Measurements from ENCODE around the gene ARHGAP8. TPM values are rescaled to one million over a fixed set of nuclear protein-coding genes. Genes with fewer than 3 reads are reported as not detected.
"Not testable (repeated sequence)": the region's sequence is repeated elsewhere in the genome, so short reads cannot be mapped to it uniquely, and the experiment has no call there.

Gene ARHGAP8
- total and polyA plus RNA-seq, 2 donors (not counting 3 experiments of a cell fraction or from before 2014, with no cell fraction given) = not detected

DNA sequence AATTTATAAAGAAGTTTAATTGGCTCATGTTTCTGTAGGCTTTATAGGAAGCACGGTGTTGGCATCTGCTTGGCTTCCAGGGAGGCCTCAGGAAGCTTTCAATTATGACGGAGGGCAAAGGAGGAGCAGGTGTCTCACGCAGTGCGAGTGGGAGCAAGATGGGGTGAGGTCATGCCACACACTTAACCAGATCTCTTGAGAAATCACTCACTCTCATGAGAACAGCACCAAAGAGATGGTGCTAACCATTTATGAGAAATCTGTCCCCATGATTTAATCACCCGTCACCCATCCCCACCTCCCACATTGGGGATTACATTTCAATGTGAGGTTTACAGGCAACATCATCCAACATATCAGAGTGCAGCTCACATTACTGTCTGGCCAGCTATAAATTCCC, 103.5 kb downstream of the ARHGAP8 start:
- Histone ChIP-seq H3K27me3 (ENCODE audit: control insufficient read depth in 2 of 2, insufficient read depth in 2 of 2, low read length in 2 of 2) (no peaks in the 10 kb centered on the region), H3K36me3 (ENCODE audit: control insufficient read depth in 2 of 2, extremely low read depth in 1 of 2, insufficient read depth in 2 of 2, low read length in 2 of 2) (no peaks in the 10 kb centered on the region), H2AFZ (ENCODE audit: low read depth, low read length) (no peak overlapping the region), H3K79me2 (ENCODE audit: control insufficient read depth, insufficient read depth, low read length) (no peaks in the 10 kb centered on the region), H4K20me1 (replicated peaks; ENCODE audit: control insufficient read depth, extremely low read depth, insufficient read depth, low read length) (no peaks in the 10 kb centered on the region), H3K4me1 (ENCODE audit: control insufficient read depth, extremely low read depth, insufficient read depth, low read length) (no peaks in the 10 kb centered on the region), H3K4me2 (ENCODE audit: insufficient read depth, low read length) (no peak overlapping the region), H3K27ac (ENCODE audit: insufficient read depth, low read depth, low read length) (no peak overlapping the region), H3K9me1 (replicated peaks; ENCODE audit: control insufficient read depth, extremely low read depth, insufficient read depth, low read length) (no peaks in the 10 kb centered on the region), H3K4me3 (replicated peaks in 1 of 3; ENCODE audit: insufficient read depth in 1 of 3, low read depth in 1 of 3, low read length in 3 of 3) (no peak overlapping the region), H3K9me3 (replicated peaks; ENCODE audit: control insufficient read depth, insufficient read depth, low read length) (peaks cover 2% of the 10 kb centered on the region), H3K9ac (replicated peaks; ENCODE audit: extremely low read depth, insufficient read depth, low read length) (no peak overlapping the region)
- DNase-seq (ENCODE audit: low read depth, low spot score) (no peak), FAIRE-seq (no peak)
- intact Hi-C loops (cut with micrococcal nuclease) (no loop called here), dilution Hi-C loops (cut with MboI; ENCODE audit: extremely low pct_ligation_motif_present, low sequenced_read_pairs) (no loop called here)
- no TSS peak for BruUV-seq (replicated peaks)
- CTCF ChIA-PET = no interaction called here
- POLR2A ChIA-PET = interaction anchor here (0.6 kb wide), 1 partner anchor 43 kb away, joined by 4 read pairs; no protein-coding TSS in a partner anchor
- TF ChIP-seq, protein P1, sequence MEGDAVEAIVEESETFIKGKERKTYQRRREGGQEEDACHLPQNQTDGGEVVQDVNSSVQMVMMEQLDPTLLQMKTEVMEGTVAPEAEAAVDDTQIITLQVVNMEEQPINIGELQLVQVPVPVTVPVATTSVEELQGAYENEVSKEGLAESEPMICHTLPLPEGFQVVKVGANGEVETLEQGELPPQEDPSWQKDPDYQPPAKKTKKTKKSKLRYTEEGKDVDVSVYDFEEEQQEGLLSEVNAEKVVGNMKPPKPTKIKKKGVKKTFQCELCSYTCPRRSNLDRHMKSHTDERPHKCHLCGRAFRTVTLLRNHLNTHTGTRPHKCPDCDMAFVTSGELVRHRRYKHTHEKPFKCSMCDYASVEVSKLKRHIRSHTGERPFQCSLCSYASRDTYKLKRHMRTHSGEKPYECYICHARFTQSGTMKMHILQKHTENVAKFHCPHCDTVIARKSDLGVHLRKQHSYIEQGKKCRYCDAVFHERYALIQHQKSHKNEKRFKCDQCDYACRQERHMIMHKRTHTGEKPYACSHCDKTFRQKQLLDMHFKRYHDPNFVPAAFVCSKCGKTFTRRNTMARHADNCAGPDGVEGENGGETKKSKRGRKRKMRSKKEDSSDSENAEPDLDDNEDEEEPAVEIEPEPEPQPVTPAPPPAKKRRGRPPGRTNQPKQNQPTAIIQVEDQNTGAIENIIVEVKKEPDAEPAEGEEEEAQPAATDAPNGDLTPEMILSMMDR (IDR thresholded peaks at IDR 0.05; ENCODE audit: extremely low read depth in 1 of 2, insufficient read depth in 1 of 2, low read depth in 1 of 2, low read length in 2 of 2) = no peak
- TF ChIP-seq POLR2AphosphoS5 (IDR thresholded peaks at IDR 0.05; ENCODE audit: insufficient read depth, low read depth, low read length) (no peak), FOS (IDR thresholded peaks at IDR 0.05; ENCODE audit: borderline replicate concordance, insufficient read depth, low read length) (no peak), POLR2A (IDR thresholded peaks at IDR 0.05; ENCODE audit: low read depth, low read length) (no peak), JUN (IDR thresholded peaks at IDR 0.05; ENCODE audit: borderline replicate concordance, insufficient read depth, insufficient read length, low read depth) (no peak), MYC (IDR thresholded peaks at IDR 0.05; ENCODE audit: low read depth, low read length) (no peak), GATA2 (IDR thresholded peaks at IDR 0.05; ENCODE audit: insufficient read depth, insufficient read length, low read depth, low read length) (no peak), EZH2 (IDR thresholded peaks at IDR 0.05; ENCODE audit: borderline replicate concordance, low read depth, low read length, severe bottlenecking) (no peak)
- TF ChIP-seq, protein P2, sequence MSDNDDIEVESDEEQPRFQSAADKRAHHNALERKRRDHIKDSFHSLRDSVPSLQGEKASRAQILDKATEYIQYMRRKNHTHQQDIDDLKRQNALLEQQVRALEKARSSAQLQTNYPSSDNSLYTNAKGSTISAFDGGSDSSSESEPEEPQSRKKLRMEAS (IDR thresholded peaks at IDR 0.05; ENCODE audit: insufficient read depth, insufficient read length) = no peak

DNA sequence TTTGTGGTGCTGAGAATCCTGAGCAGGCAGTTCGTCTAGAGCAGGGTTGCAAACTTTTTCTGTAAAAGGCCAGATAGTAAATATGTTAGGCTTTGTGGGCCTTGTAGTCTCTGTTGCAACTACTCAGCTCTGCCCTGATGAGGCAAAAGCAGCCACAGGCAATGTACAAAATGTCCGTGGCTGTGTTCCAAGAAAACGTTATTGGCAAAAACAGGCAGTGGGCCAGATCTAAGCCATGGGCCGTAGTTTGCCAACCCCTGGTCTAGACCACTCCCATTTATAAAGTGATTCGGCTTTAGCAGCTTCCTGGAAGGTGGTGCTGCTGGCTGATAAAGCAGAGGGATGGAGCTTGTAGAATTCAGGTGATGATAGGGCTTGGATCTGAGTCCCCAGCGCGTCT, 106.4 kb downstream of the ARHGAP8 start:
- BruUV-seq (replicated peaks); H2AFZ ChIP-seq (ENCODE audit: low read depth, low read length); intact Hi-C loops (cut with micrococcal nuclease); H3K4me2 ChIP-seq (ENCODE audit: insufficient read depth, low read length); H3K4me3 ChIP-seq (replicated peaks in 1 of 3; ENCODE audit: insufficient read depth in 1 of 3, low read depth in 1 of 3, low read length in 3 of 3); H3K27me3 ChIP-seq (ENCODE audit: control insufficient read depth in 2 of 2, insufficient read depth in 2 of 2, low read length in 2 of 2); POLR2A ChIA-PET; H3K27ac ChIP-seq (ENCODE audit: insufficient read depth, low read depth, low read length); dilution Hi-C loops (cut with MboI; ENCODE audit: extremely low pct_ligation_motif_present, low sequenced_read_pairs); H3K9me1 ChIP-seq (replicated peaks; ENCODE audit: control insufficient read depth, extremely low read depth, insufficient read depth, low read length); H3K9me3 ChIP-seq (replicated peaks; ENCODE audit: control insufficient read depth, insufficient read depth, low read length); H3K36me3 ChIP-seq (ENCODE audit: control insufficient read depth in 2 of 2, extremely low read depth in 1 of 2, insufficient read depth in 2 of 2, low read length in 2 of 2); H3K9ac ChIP-seq (replicated peaks; ENCODE audit: extremely low read depth, insufficient read depth, low read length); CTCF ChIA-PET; H3K79me2 ChIP-seq (ENCODE audit: control insufficient read depth, insufficient read depth, low read length); DNase-seq (ENCODE audit: low read depth, low spot score); H3K4me1 ChIP-seq (ENCODE audit: control insufficient read depth, extremely low read depth, insufficient read depth, low read length); H4K20me1 ChIP-seq (replicated peaks; ENCODE audit: control insufficient read depth, extremely low read depth, insufficient read depth, low read length): not testable (repeated sequence)
- FAIRE-seq = peak; percentile 37
